NCI-H2196 treated with DMSO at 0.1 percent for 48 hours (cell line): ENCODE data around the gene CAMK1D.

ENCODE experiments used
- DNase-seq: peaks from one replicate; lab custom pipeline; 2025; ENCODE audit not compliant: unreplicated experiment; lab: John Stamatoyannopoulos, UW

The CAMK1D gene

GRCh38 chr10:12615296-12616220, 266.2 kb downstream of the CAMK1D start:
- no peak for DNase-seq

DNA sequence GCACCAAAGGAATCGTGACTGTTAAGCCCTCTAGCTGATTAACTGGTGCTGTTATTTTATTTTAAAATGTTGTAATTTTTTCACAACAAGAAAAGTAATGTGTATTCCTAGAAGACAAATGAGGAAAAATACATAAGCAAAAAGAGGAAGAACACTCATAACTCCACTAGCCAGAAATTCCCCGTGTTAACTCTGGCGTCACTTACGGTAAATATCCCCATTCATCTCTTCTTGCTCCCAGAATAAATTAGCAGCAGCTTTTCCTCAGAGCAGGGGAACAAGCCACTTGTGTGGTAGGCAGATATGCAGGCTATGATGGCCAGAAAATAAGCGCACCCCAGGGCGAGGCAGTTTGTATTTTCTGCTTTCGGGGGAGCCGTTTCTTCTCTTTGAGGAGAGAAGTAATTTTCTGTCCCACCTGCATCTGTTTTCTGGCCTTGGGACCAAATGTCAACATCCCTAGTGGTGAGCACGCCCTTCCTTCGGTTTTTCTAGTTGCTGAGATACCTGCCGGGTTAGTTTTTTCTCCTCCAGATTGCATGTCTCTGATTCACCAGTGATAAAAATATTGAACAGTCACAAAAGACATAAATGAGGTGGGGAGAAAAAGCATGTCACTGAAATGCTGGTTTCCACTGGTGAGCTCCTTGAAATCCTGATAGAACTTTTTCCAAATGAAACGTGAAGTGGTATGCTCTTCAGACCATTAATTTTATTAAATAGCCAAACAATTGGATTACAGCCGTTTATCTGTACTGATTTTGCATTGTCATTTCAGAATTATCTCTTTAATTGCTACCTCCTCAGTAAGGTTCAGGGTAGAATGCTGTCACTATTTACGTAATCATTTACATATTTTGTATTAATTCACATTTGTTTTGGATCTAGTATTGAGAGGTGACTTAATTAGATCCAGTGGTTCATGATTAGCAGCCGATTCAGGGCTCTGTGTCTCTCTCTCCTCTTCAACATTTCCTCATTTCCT, 268.1 kb downstream of the CAMK1D start:
- no peak for DNase-seq

DNA sequence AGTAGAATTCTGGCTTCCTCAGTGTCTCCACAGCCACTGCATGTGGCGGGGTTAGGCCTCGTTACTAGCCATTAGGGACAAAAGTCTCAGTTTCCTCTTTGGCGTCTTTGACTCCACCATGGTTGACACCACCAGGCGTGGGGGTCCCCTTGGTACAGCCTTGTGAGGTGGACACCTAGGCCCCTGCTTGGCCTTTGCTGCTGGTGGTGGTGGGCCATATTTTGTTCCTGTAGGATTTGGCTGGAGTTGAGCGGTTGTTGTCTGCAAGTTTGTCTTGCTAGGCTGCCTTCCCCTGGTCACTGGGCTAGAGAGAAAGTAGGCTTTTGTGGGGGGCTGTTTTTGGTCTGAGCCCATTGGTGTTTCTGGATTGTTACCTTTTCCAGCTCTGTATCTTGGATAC, 272.7 kb downstream of the CAMK1D start:
- DNase-seq, result no peak

- no peak for DNase-seq
These were observed 273.3 kb downstream of the CAMK1D start for GRCh38 chr10:12622691-12623090.

- no peak for DNase-seq
These were observed 276.2 kb downstream of the CAMK1D start for GRCh38 chr10:12625393-12626023.

GRCh38 chr10:12628153-12628552, 278.8 kb downstream of the CAMK1D start:
- DNase-seq, result no peak

GRCh38 chr10:12628964-12629766, 279.8 kb downstream of the CAMK1D start:
- DNase-seq, result peak; percentile 28

GRCh38 chr10:12629767-12630165, 280.4 kb downstream of the CAMK1D start:
- DNase-seq, result no peak

GRCh38 chr10:12631216-12631615, 281.9 kb downstream of the CAMK1D start:
- no peak for DNase-seq

DNA sequence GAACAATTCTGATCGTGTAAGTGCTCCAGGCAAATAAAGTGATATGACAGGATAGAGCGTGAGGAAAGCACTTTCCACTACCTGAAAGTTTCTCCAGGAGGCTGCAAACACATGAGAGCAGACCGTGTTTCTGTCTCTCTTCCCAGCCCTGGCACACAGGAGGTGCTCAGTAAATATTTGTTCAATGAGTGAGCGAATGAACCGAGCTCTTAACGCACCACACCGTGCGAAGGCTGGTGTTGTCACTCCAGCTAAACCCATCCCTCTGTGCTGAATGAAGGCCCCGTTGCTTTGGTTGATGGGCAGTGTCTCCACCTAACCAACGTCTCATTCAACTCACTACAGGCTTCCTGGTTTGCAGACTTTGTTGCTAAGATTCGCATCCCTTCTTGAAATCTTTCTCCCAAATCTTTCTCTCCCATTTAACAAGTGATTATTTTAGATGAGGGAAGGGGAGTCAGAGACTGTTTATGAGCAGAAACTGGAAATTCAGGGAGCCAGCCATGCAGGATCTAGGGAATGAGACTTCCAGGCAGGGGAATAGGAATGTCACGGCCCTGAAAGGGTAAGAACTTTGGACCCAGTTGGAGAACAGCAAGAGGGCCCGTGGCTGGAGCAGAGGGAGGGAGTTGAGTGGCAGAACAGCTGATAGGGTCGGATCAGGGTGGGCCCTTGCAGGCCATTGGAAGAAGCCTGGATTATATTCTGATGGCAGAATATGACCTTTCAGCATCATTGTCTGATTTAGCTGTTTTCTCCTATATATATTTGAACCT, 282.6 kb downstream of the CAMK1D start:
- no peak for DNase-seq

DNA sequence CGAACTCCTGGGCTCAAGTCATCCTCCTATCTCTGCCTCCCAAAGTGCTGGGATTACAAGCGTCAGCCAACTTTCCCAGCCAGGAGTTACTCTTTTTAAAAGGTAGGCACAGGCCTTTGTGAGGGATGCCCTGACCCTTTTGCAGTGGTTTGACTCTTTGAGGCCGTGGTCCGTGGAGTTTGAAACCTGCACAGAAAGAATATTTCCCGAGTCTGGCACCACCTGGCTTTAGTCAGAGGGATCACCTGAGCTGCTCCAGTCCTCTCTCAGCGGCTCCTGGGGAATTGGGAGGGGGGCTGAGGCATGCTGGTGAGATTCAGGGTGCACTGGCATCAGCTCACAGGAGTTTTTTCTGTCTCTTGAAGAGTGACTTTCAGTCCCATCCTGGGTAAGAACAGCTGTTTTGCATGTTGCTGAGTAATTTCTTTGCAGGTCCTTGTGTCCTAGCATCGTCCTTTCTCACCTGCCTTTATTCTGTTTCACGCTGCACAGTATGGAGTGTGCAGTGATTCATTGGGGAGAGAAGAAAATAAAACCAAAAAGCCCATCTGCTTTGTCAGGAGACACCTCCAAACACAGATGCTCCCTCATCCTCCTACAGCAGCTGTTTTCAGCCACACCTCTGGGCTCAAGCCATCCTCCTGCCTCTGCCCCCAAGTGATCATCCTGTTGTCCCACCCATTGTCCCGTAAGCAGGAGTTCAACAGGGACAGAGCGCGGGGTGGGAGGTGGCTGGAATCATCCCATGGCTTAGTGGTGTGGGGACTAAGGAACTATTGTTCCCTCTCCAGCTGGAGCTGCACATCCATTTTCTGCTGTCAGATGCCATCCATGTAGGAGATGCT, 284.7 kb downstream of the CAMK1D start:
- DNase-seq, result no peak

- no peak for DNase-seq
These were observed 285.2 kb downstream of the CAMK1D start for GRCh38 chr10:12634621-12634931.

- no peak for DNase-seq
These were observed 285.8 kb downstream of the CAMK1D start for GRCh38 chr10:12635127-12635541.

DNA sequence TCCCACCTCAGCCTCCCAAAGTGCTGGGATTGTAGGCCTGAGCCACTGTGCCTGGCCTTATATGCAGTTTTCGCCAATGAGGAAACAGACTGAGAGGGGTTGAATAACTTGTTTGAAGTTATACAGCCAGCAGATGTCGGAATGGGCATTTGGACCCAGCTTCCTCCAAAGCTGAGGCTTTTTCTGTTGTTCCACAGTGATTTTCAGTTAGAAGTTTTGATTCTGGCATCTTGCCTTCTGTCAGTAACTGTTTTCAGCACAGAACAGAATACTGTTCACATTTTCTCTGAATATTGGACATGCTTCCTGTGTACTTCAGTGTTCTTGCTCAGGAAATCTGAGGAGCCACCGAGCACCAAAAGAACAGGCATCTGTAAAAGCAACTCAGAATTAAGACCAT, 287.2 kb downstream of the CAMK1D start:
- DNase-seq, result no peak

DNA sequence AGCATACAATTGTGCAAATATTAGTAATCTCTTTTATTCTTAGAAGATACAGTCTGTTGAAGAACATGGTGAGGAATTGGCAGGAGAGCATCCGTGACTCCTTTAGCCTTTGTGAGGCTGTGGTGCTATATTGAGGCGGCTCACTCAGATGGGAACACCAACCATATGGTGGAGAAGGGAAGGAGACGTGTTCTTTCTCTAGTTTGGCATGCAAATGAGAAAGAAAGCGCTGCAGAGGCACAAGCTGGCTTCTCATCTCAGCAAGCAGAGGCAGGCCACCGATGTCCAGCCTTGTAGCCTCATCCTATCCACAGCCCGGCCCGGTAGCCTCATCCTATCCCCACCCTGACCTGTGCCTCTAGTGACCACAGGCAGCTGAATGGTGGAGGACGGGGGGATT, 288.3 kb downstream of the CAMK1D start:
- DNase-seq, result no peak

DNA sequence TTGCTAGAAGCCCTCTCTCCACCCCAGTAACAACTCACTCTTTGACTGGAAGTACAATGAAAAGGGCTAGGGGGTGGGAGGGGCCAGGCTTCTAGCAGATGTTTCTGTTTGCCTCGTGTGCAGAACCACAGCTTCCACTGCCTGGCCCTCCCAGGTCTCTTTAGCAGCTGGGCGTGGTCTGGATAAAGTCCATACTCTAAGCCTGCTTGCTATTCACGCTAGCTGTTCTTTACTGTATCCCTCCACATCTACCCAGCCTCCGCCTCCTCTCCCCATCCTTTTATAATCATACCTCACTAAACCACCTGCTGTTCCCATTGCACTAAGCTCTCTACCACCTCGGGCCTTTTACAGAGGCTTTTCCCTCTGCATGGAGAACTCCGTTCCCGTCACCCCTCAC, 288.8 kb downstream of the CAMK1D start:
- DNase-seq, result peak; percentile 70

DNA sequence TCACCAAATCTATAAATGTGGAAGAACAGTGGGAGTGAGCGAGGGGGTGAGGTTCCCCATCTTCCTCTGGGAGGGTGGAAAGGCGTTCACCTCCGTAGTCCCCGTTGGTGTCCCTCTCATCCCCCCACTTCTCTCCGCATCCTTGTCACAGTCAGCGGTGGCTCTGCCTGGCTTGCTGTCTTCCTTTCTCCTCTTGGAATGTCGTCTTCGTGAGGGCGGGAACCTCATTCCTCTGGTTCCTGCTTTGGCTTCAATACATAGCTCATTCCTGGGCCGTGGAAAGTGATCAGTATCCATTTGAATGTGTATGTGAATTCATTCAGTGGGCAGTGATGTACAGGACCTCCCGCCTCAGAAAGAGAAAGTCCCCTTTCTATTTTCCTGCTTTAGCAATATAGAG, 289.4 kb downstream of the CAMK1D start:
- DNase-seq, result no peak

DNA sequence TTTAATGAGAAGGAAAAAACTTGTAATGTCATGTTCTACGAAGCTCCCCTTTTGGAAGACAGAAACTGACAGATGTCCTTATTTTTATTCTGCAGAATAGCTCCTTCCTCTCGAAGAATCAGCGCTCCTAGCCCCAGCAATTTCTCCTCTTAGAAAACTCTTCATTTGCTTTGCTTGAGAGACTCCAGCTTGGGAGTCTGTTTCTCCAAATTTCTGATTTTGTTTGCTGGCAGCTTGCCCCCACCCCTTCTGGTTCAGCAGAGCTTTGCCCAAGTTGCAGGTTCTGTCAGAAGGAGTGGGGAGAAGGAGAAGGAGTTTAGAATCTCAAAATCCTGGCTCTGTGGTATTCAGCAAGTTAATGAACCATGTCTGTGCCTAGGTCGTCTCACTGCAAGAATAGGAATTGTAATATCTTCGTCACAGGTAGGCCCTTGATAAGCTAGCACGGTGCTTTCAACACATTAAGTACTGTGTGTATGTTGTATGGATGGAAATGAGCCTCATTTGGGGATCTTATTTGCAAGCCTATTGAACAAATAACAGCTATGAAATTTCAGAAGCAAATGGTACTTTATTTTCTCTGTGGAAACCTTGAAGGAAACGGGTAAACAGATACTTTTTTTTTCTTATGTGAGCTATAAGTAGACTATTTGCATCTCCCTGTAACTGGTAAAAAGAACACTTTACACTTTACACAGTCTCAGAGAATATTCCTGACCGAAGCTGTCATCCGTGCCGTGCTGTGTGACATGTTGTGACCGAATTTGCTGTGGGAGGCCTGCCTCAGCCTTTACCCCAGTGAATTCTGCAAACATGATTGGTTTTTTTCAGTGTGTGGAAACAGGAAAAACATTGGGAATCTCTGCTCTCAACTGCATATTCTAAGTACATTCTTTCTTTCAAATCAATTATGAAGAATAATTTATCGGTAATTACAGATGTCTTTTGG, 290.9 kb downstream of the CAMK1D start:
- no peak for DNase-seq
